Hepatocyte (in vitro differentiated cells): ENCODE results near the gene HOTAIR. TPM values are rescaled to one million over a fixed set of nuclear protein-coding genes. Genes with fewer than 3 reads are reported as not detected.

Source experiments
- DNase-seq: peaks from one replicate; pipeline ENCODE4 v3.0.0-alpha.2; 2016; ENCODE audit warnings: low spot score
- H2AFZ ChIP-seq: fragments of 200-600 bp; sonication (generic); 2 replicates; pipeline ENCODE4 v1.6.0; 2016; ENCODE audit warnings: antibody characterized with exemption, mild to moderate bottlenecking
- H3K27ac ChIP-seq: fragments of 200-600 bp; sonication (generic); 2 replicates; pipeline ENCODE4 v1.5.1; 2016; ENCODE audit warnings: mild to moderate bottlenecking
- H3K27me3 ChIP-seq: fragments of 200-600 bp; sonication (generic); 2 replicates; pipeline ENCODE4 v1.6.1; 2016
- H3K36me3 ChIP-seq: fragments of 200-600 bp; sonication (generic); replicated peaks from 2 replicates; pipeline ENCODE4 v1.5.1; 2016; ENCODE audit warnings: low read depth; ENCODE audit not compliant: insufficient read depth
- H3K4me1 ChIP-seq: fragments of 200-600 bp; sonication (generic); 2 replicates; pipeline ENCODE4 v1.5.1; 2016; ENCODE audit warnings: mild to moderate bottlenecking, moderate library complexity; ENCODE audit not compliant: insufficient read depth
- H3K4me2 ChIP-seq: fragments of 200-600 bp; sonication (generic); 2 replicates; pipeline ENCODE4 v1.6.0; 2016
- H3K4me3 ChIP-seq: fragments of 200-600 bp; sonication (generic); 2 replicates; pipeline ENCODE4 v1.5.1; 2016; ENCODE audit warnings: mild to moderate bottlenecking
- H3K79me2 ChIP-seq: fragments of 200-600 bp; sonication (generic); 2 replicates; pipeline ENCODE4 v1.6.0; 2017; ENCODE audit warnings: mild to moderate bottlenecking
- H3K9me2 ChIP-seq: fragments of 200-600 bp; sonication (generic); replicated peaks from 2 replicates; pipeline ENCODE4 v1.6.0; 2017; ENCODE audit warnings: mild to moderate bottlenecking; ENCODE audit not compliant: insufficient read depth
- H3K9me3 ChIP-seq: fragments of 200-600 bp; sonication (generic); 2 replicates; pipeline ENCODE4 v1.5.1; 2016; ENCODE audit warnings: low read depth, mild to moderate bottlenecking
- H4K20me1 ChIP-seq: fragments of 200-600 bp; sonication (generic); 2 replicates; pipeline ENCODE4 v1.6.0; 2016; ENCODE audit warnings: mild to moderate bottlenecking; ENCODE audit not compliant: insufficient read depth, poor library complexity, severe bottlenecking
- CTCF ChIP-seq: fragments of 200-600 bp; sonication (generic); IDR thresholded peaks from 2 replicates; pipeline ENCODE4 v1.5.1; 2016; ENCODE audit warnings: antibody characterized with exemption, mild to moderate bottlenecking; ENCODE audit not compliant: poor library complexity
- EZH2 ChIP-seq: fragments of 200-600 bp; sonication (generic); IDR thresholded peaks from 2 replicates; pipeline ENCODE4 v1.6.1; 2016; ENCODE audit warnings: antibody characterized with exemption, mild to moderate bottlenecking, borderline replicate concordance
- EZH2phosphoT487 ChIP-seq: fragments of 200-600 bp; sonication (generic); IDR thresholded peaks from one replicate; pipeline ENCODE4 v1.6.1; 2018; ENCODE audit warnings: antibody characterized with exemption, mild to moderate bottlenecking, low read depth, moderate library complexity; ENCODE audit not compliant: unreplicated experiment, severe bottlenecking
- WGBS: methylation state at CpG from one replicate; pipeline ENCODE4 v1.1.6; 2016; ENCODE audit warnings: low lambda C conversion rate; ENCODE audit errors: missing lambda C conversion rate; 5-methylcytosine and 5-hydroxymethylcytosine counted together
- polyA plus RNA-seq: library from polyadenylated mRNA; unstranded; fragments of >200 nt; fragmentation: Nextera tagmentation; extraction: Ambion mirVana; gene quantifications from 2 replicates; pipeline ENCODE4 v1.2.1, GENCODE V29; 2016
- total RNA-seq: library from RNA; depleted of rRNA; stranded (reverse); fragments of >200 nt; gene quantifications from 2 replicates; pipeline ENCODE4 v1.2.3, GENCODE V29; 2014

The HOTAIR gene
- total and polyA plus RNA-seq, 2 experiments from 2014 or later: 0.82 to 0.90 TPM

DNA sequence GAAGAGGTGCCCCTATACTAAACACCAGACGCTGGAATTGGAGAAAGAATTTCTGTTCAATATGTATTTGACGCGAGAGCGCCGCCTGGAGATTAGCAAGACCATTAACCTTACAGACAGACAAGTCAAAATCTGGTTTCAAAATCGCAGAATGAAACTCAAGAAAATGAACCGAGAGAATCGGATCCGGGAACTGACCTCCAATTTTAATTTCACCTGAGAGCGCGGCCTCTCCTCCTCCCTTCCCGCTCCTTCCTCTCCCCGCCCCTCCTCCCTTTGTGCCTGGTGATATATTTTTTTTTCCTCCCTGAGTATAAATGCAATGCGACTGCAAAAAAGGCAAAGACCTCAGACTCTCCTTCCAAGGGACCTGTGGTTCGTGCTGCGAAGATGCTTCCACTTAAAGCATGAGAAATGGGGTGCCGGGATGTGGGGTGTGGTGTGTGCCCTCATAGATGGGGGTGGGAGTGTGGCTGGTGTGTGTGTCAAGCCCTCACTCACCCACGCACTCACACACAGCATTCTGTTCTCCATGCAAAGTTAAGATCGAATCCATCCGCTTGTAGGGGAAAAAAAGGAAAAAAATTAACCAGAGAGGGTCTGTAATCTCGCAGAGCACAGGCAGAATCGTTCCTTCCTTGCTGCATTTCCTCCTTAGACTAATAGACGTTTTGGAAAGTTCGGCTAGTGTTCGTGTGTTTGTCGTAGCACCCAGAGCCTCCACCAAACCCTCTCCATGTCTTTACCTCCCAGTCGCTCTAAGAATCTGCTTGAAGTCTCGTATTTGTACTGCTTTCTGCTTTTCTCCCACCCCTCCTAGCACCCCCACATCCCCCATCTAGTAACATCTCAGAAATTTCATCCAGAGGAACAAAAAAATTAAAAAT is 14.7 kb upstream of the HOTAIR start:
- H2AFZ ChIP-seq: no peak overlapping the region
- peaks cover 19% of the 10 kb centered on the region for H3K4me1 ChIP-seq
- H3K4me2 ChIP-seq: peak overlapping the region; percentile 61
- TF ChIP-seq CTCF: peak; percentile 52
- TF ChIP-seq EZH2phosphoT487: no peak
- 17% methylated on average over 28 of the region's 28 CpGs for WGBS
- peaks cover 94% of the 10 kb centered on the region for H3K27me3 ChIP-seq
- H3K9me3 ChIP-seq: no peaks in the 10 kb centered on the region
- H3K27ac ChIP-seq: no peak overlapping the region
- DNase-seq: peak; percentile 74
- H4K20me1 ChIP-seq: no peaks in the 10 kb centered on the region
- H3K79me2 ChIP-seq: no peaks in the 10 kb centered on the region
- H3K9me2 ChIP-seq: no peaks in the 10 kb centered on the region
- H3K36me3 ChIP-seq: no peaks in the 10 kb centered on the region
- H3K4me3 ChIP-seq: no peak overlapping the region

- Histone ChIP-seq H3K27me3 (peaks cover 94% of the 10 kb centered on the region), H4K20me1 (no peaks in the 10 kb centered on the region), H3K9me3 (no peaks in the 10 kb centered on the region), H3K79me2 (no peaks in the 10 kb centered on the region), H3K9me2 (no peaks in the 10 kb centered on the region), H3K27ac (no peak overlapping the region), H2AFZ (no peak overlapping the region), H3K36me3 (no peaks in the 10 kb centered on the region), H3K4me3 (no peak overlapping the region), H3K4me2 (peak overlapping the region; percentile 61), H3K4me1 (peaks cover 14% of the 10 kb centered on the region)
- no peak for DNase-seq
- TF ChIP-seq EZH2 (no peak), EZH2phosphoT487 (no peak), CTCF (no peak)
- WGBS: 11% methylated on average over 5 of the region's 5 CpGs
These were observed 13.9 kb upstream of the HOTAIR start for GRCh38 chr12:53988541-53989226.

DNA sequence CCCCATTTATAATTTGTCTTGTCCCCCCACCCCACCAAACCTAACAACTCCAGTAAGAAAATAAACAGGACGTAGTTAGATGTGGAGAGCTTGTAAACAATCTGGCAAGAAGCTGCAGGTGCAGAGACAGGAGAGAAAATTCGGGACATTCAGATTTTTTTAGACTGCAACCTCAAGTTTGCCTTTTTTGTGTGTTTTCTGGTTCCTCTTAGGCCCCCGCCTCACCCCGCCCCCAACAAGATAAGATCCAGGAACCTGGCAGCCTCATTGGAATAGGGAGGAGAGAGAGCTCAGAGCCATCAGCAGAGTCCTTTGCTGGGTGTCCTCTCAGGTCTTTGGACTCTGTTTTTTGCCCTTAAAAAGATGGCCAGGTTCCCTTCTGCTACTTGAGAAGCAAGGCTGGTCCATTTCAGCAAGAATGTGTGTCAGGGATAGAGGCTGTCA is 13.1 kb upstream of the HOTAIR start:
- H3K9me2 ChIP-seq: no peaks in the 10 kb centered on the region
- DNase-seq: no peak
- peaks cover 94% of the 10 kb centered on the region for H3K27me3 ChIP-seq
- H3K79me2 ChIP-seq: no peaks in the 10 kb centered on the region
- H4K20me1 ChIP-seq: no peaks in the 10 kb centered on the region
- H3K9me3 ChIP-seq: no peaks in the 10 kb centered on the region
- WGBS: 19% methylated on average over 4 of the region's 4 CpGs
- H3K27ac ChIP-seq: no peak overlapping the region
- no peak for TF ChIP-seq CTCF
- no peak for TF ChIP-seq EZH2
- no peak for TF ChIP-seq EZH2phosphoT487
- no peak overlapping the region for H2AFZ ChIP-seq
- H3K4me3 ChIP-seq: no peak overlapping the region
- peaks cover 14% of the 10 kb centered on the region for H3K4me1 ChIP-seq
- H3K4me2 ChIP-seq: no peak overlapping the region
- H3K36me3 ChIP-seq: no peaks in the 10 kb centered on the region
